HG02623 (cell line): ENCODE data around the gene TARP.

Experiments
- ATAC-seq: cut with Tn5 transposase; IDR thresholded peaks from one replicate; pipeline ENCODE4 v1.9.1; 2021; ENCODE audit warnings: moderate library complexity; ENCODE audit not compliant: unreplicated experiment

Gene TARP

GRCh38 chr7:38222481-38223096 lies 50.8 kb downstream of the TARP start:
- no peak for ATAC-seq

- no peak for ATAC-seq
These were observed 53.0 kb downstream of the TARP start for GRCh38 chr7:38220452-38220851.

GRCh38 chr7:38217672-38218071 lies 55.8 kb downstream of the TARP start:
- ATAC-seq = no peak

GRCh38 chr7:38215735-38216670 lies 57.4 kb downstream of the TARP start:
- peak; percentile 90 for ATAC-seq

- no peak for ATAC-seq
These were observed 58.3 kb downstream of the TARP start for GRCh38 chr7:38215115-38215514.

GRCh38 chr7:38211940-38212339 lies 61.5 kb downstream of the TARP start:
- no peak for ATAC-seq

- no peak for ATAC-seq
These were observed 62.0 kb downstream of the TARP start for GRCh38 chr7:38211486-38211885.
